HG02852 (cell line): ENCODE measurements around the gene BHLHE23.
"Not testable (repeated sequence)": the region's sequence is repeated elsewhere in the genome, so short reads cannot be mapped to it uniquely, and the experiment has no call there.

Experiments
- ATAC-seq: cut with Tn5 transposase; IDR thresholded peaks from one replicate; pipeline ENCODE4 v1.9.1; 2021; ENCODE audit warnings: mild to moderate bottlenecking, moderate library complexity; ENCODE audit not compliant: unreplicated experiment

BHLHE23 gene

DNA sequence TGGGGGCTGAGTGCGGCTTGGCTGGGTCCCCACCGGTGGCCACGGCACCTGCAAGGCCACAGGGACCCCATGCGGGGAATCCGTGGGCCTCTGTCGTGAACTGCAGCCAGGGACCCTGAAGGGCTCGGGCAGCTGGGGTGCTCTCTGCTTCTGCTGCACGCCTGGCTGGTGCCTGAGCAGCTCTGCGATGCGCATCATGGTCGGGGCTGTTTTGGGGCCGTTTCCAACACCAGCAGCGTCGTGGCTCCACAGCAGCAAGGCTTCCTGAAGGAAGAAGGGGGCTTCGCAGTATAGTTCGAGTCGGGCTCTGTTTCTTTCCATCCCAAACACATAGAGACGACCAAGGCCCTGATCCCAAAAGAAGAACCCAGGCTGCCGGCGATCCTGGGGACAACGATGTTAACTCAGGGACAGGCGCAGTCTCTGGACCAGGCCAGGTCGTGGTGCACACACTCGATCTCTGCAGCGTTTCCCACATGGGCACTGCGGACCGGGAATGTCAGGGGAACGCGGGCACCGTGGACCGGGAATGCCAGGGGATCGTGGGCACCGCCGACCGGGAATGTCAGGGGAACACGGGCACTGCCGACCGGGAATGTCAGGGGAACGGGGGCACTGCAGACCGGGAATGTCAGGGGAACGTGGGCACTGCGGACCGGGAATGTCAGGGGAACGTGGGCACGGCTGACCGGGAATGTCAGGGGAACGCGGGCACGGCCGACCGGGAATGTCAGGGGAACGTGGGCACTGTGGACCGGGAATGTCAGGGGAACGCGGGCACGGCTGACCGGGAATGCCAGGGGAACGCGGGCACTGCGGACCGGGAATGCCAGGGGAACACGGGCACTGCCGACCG lies 36.8 kb upstream of the BHLHE23 start:
- no peak for ATAC-seq

DNA sequence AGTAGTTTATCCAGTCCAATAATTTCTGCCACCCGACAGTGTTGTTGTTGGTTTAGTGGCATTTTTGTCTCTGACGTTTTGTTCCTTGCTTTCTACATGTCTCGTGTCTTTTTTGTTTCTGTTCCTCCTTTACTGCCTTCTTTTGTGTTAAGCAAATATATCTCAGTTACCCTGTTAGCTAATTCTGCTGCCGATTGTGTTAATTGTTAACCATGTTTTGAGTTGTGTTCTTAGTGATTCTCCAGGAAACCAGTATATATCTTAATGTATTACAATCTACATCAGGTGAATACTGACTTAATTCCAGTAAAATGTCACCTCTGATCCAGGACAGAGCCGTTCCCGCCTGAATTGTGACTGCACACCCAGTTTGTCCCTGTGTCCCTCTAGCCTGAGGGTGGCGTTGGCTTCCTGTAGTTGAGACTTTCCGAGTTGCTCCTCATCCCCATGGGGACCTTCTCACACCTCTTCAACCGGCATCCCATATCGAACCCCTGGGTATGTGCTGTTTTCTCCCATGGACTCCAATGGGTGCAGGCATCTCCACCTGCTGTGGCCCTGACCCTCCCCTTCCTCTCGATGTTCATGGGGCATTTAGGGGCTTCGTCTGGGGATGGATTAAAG lies 35.8 kb upstream of the BHLHE23 start:
- ATAC-seq: no peak

DNA sequence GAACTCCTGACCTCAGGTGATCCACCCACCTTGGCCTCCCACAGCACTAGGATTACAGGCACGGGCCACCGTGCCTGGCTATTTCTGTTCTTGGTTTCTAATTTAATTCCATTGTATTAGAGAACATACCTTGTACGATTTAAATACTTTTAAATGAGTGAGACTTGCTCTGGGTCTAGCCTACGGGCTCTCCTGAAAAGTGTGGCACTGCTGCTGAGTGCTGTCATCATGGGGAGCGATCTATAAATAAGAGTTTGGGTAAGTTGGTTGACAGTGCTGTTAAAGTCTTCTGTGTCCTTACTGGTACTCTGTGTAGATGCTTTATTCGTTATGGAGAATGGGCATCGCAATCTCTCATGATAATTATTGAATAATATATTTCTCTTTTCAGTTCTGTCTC lies 35.0 kb upstream of the BHLHE23 start:
- no peak for ATAC-seq

DNA sequence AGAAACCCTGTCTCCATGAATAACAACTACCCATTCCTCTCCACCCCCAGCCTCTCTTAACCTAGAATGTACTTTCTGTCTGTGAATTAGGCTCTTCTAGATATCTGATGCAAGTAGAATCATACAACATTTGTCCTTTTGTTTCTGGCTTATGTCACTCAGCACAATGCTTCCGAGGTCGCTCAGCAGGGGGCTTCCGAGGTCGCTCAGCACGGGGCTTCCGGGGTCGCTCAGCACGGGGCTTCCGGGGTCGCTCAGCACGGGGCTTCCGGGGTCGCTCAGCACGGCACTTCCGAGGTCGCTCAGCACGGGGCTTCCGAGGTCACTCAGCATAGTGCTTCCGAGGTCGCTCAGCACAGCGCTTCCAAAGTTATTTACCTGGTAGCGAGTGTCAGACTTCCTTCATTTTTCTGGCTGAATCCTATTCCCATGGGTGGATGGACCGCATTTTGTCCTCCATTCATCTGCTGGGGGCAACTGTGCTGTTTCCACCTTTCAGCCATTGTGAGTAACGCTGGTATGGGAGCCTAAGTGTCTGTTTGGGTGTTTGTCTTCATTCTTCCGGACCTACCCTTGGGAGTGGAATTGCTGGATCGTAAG lies 31.0 kb upstream of the BHLHE23 start:
- no peak for ATAC-seq

DNA sequence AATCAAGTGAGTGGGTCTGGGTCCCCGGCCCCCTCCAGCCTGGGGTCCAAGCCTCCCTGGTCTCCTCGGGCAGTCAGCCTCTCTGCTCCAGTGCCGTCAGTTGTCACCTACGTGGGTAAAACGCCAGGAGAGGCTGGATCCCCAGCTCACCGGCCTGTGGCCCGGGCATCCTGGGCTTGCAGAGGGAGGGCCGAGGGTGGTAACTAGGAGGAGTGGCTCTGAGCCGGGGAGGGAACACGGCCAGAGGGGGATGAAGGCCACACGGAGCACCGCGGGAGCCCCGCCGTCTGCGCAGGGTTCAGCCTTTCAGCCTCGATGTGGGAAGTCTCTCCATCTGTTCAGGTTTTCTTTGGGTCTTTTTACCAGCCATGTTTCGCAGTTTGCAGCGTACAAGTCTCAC lies 29.5 kb upstream of the BHLHE23 start:
- ATAC-seq: no peak

DNA sequence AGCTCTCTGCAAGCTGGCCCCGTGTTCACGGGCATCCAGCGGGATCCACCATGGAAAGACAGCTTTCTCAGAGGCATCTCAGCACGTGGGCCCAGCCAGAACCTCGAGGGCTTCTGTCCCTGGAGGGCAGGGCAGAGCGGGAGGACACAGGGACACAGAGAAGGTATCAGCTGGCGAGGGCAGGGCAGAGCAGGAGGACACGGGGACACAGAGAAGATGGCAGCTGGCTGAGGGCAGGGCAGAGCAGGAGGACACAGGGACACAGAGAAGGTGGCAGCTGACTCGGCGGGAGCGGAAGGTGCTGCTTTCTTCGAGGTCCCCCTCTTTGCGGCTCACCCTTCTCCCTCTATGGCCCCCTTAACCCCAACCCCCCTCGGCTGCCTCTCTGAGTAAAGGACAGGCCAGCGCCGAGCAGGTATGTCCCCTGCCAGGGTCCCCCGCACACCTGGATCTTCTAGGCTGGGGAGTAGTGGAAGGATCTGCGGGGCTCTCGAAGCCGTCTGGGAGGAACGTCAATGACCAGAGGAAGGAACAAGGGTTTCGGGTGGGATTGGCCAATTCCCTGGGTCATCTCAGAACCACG lies 28.9 kb upstream of the BHLHE23 start:
- no peak for ATAC-seq

DNA sequence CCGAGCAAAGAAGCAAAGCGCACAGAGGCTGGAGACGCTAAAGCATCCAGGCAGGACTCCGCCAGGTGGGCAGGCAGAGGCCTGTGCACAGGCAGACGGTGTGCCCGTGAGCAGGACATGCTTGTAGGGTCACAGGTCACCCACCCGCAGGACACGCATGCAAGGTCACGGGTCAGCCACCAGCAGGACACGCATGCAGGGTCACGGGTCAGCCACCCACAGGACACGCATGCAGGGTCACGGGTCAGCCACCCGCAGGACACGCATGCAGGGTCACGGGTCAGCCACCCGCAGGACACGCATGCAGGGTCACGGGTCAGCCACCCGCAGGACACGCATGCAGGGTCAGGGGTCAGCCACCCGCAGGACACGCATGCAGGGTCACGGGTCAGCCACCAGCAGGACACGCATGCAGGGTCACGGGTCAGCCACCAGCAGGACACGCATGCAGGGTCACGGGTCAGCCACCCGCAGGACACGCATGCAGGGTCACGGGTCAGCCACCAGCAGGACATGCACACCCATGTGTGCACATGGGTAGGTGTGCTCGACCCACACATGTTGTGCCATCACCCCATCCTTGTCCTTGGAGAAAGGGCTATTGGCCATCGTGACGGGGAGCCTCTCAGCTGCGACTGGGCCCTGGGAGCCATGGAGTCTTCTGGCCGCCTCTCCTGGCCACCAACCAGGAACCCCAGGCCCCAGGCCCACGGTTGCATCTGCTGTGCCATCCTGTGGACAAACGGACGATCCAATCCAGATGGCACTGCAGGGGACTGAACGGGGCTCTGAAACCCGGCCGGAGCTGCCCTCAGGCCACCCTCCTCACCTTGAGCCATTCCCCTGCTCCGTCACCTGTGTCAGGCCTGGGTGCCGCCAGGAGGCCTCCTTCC lies 28.2 kb upstream of the BHLHE23 start:
- not testable (repeated sequence) for ATAC-seq

DNA sequence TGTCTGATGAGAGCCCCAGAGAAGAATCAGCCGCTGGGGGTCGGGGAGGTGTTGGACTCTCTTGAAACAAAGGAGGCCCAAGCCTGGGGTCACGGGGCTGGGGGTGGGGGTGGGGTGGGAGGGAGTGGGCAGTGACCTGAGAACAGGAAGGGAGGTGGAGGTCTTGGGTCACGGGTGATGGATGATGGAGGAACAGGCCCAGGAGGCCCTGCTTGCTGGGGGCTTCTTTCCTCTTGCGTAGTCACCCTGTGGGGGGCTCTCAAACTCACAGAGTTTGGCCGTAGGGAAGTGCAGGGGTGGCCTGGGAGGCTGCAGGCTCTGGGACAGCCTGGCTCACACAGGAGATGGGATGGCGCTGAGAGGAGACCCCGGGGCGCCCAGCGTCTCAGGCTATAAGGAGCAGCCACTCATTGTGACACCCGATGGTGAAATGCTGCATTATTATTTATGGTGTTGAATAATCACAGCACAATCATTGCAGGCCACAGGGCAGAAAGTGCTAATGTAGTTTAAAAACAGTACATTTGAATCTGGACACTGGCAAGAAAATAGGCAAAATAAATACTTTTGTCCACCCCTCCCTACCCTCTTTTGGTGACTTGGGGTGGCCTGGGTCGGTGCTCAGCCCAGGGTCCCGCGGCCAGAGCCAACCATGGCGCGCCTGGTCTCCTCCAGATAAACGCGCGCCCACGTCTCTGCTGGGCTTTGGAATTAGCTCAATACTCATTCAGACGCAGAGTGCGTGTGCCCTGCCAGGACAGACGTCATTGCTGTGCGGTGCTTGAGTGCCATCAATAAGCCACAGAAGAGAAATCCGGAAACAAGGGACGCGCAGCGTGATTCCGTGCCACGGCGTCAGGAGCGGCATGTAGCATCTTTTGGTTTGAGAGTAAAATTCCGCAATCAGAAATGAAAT lies 27.3 kb upstream of the BHLHE23 start:
- ATAC-seq: no peak

DNA sequence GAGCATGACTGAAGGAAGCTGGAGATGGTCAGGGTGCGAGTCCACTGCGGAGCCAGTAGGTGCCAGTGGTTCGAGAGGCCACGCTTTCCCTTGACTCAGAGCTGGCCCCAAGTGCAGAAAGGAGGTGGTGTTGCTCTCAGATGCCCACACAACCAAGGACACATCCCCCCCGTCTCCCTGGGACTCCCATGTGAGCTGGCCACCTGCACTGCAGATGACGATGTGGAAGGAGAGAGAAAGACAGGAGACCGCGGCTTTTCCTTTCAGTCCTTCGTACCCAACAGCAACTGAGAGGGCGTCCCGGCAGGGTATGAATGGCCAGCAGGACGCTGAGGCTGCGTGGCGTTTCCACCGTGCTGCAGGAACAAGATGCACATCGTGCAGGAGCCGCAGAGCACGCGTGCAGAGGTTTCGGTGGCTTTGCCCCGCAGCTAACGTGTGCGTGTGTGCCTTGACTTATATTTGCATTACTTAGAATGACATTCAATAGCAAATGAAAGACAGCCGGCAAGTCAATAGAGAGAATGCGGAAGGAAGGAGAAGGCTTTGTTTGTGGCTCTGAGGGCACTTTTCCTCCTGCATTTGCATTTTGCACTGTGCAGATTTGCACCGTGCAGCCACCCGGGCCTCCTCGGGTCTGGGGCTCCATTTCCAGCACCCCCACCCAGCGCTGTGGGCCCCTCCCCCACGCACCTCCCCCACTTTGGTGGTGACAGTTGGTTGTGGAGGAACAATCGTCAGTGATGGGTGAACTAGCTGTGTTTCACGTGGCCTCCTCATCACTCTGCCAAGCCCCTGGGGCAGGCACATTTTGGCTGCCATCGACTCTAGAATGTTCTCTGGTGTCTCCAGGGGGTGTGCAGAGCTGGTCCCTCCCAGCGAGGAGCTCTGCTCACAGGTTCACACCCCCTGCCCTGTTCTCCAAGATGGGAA lies 26.4 kb upstream of the BHLHE23 start:
- ATAC-seq: no peak

DNA sequence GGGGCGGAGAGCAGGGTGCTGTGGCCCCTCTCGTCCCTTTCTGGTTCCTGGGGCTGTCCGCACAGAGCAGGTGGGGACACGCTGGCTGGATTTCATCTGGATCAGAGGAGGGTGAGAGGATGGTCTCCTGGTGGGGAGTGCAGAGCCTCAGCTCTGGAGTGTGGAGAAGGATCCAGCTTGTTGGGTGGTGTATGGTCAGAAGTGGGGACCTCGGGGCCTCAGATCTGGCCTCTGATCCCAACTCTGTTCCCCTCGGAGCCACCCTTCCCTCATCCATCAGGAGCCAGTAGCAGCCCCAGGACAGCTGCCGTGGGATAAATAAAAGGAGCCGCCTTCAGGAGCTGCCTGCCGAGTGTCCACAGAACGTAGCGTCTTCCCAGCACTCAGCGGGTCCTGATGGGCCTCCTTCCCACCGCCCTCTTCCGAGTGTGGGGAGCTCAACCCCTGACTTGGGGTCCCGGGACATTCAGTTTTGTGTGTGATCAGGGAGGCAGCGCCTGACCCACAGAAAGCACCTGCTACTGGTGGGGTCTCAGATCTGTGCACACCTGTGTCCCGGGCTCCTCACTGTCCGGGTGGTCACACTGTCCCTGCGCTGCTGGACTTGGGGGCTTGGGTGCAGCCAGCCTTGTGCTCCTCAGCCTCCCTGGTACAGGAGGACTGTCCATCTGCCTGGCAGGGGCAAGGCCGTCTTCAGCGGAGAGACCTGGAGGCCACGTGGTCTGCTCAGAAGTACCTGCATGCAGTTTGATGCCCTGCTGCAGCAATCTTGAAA lies 25.4 kb upstream of the BHLHE23 start:
- no peak for ATAC-seq

DNA sequence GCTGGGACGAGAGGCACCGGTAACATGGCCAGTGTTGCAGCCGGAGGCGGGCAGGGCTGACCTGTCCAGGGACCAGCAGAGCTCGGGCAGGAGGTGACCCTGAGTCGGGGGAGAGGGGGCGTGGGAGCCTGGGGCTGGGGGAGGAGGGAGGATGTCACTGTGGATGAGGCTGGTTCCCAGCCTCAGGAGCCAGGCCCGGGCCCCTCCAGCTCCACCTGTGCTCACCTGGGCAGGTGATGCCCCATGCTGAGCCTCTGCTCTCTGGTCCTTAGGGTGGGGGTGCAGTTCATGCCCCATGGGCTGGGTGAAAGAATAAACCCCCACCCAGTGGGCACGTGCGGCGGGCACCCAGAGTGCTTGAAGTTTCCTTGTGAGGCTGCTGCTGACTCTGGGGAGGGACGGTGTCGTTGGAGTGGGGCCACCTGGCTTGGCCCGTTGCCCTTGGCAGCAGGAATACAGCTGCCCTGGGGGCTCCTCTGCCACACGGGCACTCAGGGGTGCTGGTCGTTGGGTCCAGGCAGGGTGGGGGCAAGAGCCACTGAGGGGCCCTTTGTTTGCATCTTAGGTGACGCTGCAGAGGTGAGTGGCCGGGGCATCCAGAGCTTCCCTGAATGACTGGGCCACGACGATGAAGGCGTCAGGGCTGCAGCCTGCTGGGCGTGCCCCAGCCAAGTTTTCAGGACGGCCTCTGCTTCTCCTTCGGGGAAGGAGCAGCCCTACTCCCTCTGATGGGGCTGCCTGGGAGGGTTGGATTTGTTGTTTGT lies 24.7 kb upstream of the BHLHE23 start:
- ATAC-seq: no peak

DNA sequence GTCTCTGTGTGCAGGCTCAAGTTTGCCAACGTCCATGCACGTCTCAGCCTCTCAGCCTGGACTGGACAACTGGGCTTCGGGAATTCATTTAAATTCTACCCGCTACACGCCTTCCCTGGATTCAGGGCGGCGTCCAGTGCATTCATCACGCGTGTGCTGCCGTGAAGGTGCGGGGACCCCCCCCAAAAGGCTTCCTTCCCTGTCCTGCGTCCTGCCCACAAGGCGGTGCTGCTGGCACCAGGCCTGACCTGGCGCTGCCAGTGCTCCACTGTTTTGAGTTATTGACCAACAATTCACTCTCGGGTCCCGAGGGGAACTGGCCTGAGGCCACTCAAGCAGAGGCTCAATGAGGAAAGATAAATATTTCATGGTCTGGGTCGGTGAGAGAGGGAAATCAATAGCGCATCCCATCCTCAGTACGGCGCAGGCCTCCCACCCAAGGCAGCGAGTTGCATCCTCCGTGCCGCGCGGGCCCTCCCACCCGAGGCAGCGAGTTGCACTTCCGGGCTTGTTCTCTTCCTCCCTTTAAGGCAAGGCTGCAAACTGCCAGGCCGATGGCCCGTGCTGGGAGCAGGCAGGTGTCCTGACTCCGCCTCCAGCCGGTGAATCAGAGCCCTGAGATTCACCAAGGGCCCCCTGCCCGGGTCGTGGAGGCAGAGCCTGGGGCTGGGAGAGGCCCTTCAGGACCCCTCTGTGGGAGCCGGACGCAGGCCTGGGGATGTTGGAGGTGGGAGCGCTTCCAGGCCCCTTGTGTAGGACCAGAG lies 22.8 kb upstream of the BHLHE23 start:
- no peak for ATAC-seq

DNA sequence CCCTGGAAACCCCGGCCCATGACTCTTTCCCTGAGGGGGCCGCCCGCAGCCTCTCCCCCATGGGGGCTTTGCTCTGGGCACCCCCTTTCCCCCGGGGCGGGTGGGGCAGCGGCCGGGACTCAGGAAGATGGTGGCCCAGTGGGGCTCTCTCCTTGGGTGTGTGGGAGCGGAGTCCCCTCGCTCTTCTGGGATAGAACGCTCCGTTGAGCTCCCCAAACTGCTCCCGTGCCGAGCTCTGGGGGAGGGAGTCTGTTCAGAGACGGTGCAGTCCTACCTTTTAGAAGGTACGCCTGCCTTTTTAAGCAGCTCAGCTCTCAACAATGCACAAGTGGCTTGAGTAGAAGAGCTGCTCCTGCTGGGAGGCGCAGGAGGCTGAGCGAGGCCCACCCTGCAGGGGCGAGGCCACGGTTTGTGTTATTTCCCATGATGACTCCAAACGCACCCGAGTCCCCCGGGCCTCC lies 21.7 kb upstream of the BHLHE23 start:
- no peak for ATAC-seq

DNA sequence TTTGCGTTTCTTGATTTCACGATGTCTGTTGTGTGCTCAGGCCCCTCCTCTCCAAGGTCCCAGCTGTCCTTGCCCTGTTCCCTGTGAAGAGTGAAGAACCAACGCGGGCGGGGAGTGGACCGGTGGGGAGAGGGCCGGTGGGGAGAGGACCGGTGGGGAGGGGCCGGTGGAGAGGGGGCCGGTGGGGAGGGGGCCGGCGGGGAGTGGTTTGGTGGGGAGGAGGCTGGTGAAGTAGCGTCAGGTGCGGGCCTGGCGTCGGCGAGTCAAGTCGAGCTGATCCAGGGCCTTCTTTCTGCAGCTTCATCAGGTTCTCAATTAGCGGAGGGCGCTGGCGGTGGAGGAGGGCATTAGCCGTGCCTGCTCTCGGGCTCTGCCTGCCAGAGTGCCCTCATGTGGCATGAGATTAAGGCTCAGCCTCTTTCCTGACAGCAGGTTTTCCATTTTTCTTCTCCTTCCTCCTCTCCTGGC lies 21.2 kb upstream of the BHLHE23 start:
- ATAC-seq: no peak

DNA sequence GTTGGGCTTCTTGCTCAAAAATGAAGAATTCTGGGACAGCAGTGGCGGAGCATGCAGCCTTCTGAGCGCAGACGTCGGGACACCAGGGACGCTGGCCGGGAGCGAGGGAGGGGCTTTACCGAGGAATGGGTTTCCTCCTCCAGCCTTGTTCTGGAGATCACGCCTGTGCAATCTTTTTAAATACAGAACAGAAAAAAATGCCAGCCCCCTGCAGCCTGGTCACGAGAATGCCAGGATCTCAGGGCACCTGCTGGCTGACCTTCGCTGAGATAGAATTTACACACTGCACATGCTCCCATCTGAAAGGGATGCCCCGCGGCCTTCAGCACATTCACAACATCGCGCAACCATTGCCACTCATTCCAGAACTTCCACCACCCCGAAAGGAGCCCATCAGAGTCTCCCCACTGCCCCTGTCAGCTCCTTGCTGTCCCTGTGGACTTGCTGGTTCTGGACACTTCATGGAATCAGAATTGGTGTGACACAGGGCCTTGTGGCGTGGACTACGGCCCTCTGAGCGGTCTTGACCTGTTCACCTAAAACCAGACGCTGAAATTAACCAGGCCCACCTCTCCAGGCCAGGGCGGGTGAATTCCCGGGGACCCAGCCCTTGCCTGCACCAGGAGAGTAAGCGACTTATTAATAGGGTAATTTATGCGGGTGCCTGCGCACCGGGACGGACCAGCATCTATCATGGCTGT lies 20.6 kb upstream of the BHLHE23 start:
- no peak for ATAC-seq
